Muscle layer of colon (tissue), 2 donors: Measurements from ENCODE around the gene NDST1.
"Not testable (repeated sequence)": the region's sequence is repeated elsewhere in the genome, so short reads cannot be mapped to it uniquely, and the experiment has no call there.

Source experiments
- H3K27ac ChIP-seq: one replicate; pipeline ENCODE4 v1.7.0; 2013; ENCODE audit warnings: low read depth, mild to moderate bottlenecking, low read length, moderate library complexity
- H3K27me3 ChIP-seq, 2 donors: one replicate each; pipeline ENCODE4 v1.7.0; 2013; ENCODE audit warnings: low read length in 2 of 2, mild to moderate bottlenecking in 2 of 2; ENCODE audit not compliant: insufficient read depth in 2 of 2, control insufficient read depth in 1 of 2
- H3K36me3 ChIP-seq: one replicate; pipeline ENCODE4 v1.7.0; 2013; ENCODE audit warnings: mild to moderate bottlenecking, low read length; ENCODE audit not compliant: insufficient read depth
- H3K4me1 ChIP-seq: one replicate; pipeline ENCODE4 v1.7.0; 2013; ENCODE audit warnings: mild to moderate bottlenecking, low read length; ENCODE audit not compliant: insufficient read depth
- H3K4me3 ChIP-seq, 2 donors: one replicate each; pipeline ENCODE4 v1.7.0; 2013; ENCODE audit warnings: low read length in 2 of 2, low read depth in 1 of 2, mild to moderate bottlenecking in 1 of 2, moderate library complexity in 1 of 2
- H3K9ac ChIP-seq: one replicate; pipeline ENCODE4 v1.7.0; 2013; ENCODE audit warnings: low read length
- H3K9me3 ChIP-seq: one replicate; pipeline ENCODE4 v1.7.0; 2013; ENCODE audit warnings: mild to moderate bottlenecking, low read length
- donor health status: abdominal sarcoma.
- donor health status: Adenocarcinoma of cecum.

NDST1 gene

GRCh38 chr5:150507474-150508276 lies at the start of gene NDST1:
TSS of gene NDST1 (plus strand) at chr5:150508131. CDS start at chr5:150521255, 13,124 bp downstream.
- no peak within 1 kb of the TSS for H3K9ac ChIP-seq
- H3K36me3 ChIP-seq: no peaks in the 10 kb centered on the region
- no peak within 1 kb of the TSS for H3K4me3 ChIP-seq
- peaks cover 92% of the 10 kb centered on the region for H3K4me1 ChIP-seq
- H3K9me3 ChIP-seq: no peaks in the 10 kb centered on the region
- no peaks in the 10 kb centered on the region for H3K27me3 ChIP-seq
- no peak within 1 kb of the TSS for H3K27ac ChIP-seq

DNA sequence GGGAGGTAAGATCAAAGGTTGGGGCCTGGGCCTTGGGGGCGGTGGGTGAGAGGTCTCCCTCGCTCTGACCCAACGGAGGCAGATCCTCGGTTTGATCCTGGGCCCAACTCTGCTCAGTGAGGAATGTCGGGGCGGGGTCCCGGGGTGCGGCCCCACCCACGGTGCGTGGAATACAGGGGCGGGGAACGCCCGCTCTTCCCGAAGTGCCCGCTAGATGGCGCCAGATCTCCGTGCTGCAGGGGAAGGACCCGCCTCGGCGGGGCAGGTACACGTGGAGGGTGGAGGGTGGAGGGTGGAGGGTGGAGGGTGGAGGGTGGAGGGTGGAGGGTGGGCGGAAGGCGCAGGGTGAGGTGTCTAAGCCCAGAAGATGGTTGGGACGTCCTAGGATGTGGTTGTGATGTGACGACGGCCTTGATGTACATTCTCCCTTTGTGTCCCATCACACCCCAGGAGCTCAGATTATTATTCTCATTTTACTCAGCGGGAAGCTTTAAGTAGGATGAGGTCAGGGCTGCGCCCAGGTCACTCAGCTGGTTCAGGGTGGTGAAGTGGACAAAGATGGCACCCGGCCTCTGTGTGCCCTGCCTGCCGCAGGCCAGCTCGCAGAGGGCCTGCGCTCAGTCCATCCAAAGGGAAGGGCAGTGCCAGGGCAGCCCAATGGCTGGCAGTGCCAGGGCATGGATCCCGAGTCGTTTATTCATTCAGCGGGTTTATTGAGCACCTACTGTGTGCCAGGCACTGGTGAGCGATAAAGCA lies 49.0 kb upstream of the NDST1 start:
- Histone ChIP-seq H3K36me3 (no peaks in the 10 kb centered on the region), H3K4me1 (peaks cover 5% of the 10 kb centered on the region), H3K9me3 (no peaks in the 10 kb centered on the region), H3K9ac (no peak overlapping the region), H3K27me3 (no peaks in the 10 kb centered on the region), H3K4me3 (no peak overlapping the region), H3K27ac (no peak overlapping the region)

DNA sequence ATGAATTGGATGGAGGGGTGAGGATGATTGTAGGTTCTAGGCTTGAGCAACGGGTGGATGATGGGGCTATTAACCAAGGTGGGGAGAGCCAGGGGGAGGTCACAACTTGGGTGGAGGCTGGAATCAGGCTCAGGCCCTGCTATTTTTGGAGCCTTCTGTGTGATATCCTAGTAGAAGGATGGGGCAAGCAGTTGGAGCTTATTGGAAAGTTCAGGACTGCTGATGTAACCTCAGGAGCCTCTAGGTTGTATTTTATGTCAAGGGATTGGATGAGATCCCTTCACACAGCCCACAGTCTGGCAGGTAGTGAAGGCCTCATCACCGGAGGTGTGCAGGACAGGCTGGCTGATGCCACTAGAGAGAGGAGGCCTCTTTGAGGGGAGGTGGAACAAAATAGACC lies 47.1 kb upstream of the NDST1 start:
- no peaks in the 10 kb centered on the region for H3K36me3 ChIP-seq
- no peaks in the 10 kb centered on the region for H3K27me3 ChIP-seq
- peaks cover 5% of the 10 kb centered on the region for H3K4me1 ChIP-seq
- no peak overlapping the region for H3K27ac ChIP-seq
- H3K4me3 ChIP-seq: no peak overlapping the region
- no peak overlapping the region for H3K9ac ChIP-seq
- H3K9me3 ChIP-seq: no peaks in the 10 kb centered on the region

DNA sequence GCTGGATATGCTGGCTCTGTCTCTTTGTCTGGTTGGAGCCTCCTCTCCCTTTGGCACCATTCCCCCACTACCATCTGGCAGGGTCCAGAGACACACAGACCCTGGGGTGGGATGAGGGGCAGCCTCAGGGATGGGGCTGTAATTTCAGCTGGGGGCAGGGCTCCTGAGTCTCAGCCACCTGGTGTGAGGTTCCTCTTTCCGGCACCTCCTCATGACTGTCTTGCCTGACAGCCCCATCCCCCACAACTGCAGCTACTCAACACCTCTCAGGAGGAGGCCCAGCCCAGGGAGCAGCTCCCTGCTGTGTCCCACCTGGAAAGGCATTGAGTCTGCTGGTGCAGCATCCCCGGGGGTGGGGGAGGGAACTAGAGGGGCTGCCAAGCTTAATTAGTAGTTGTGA lies 46.7 kb upstream of the NDST1 start:
- no peak overlapping the region for H3K4me3 ChIP-seq
- H3K9ac ChIP-seq: no peak overlapping the region
- no peak overlapping the region for H3K27ac ChIP-seq
- peaks cover 5% of the 10 kb centered on the region for H3K4me1 ChIP-seq
- H3K27me3 ChIP-seq: no peaks in the 10 kb centered on the region
- H3K36me3 ChIP-seq: no peaks in the 10 kb centered on the region
- H3K9me3 ChIP-seq: no peaks in the 10 kb centered on the region

- no peak overlapping the region for H3K9ac ChIP-seq
These were observed 43.3 kb upstream of the NDST1 start for GRCh38 chr5:150464554-150465012.

GRCh38 chr5:150465927-150466326 lies 42.0 kb upstream of the NDST1 start:
- Histone ChIP-seq H3K4me3 (no peak overlapping the region), H3K9ac (no peak overlapping the region), H3K27ac (no peak overlapping the region), H3K9me3 (no peaks in the 10 kb centered on the region), H3K27me3 (no peaks in the 10 kb centered on the region), H3K4me1 (no peaks in the 10 kb centered on the region), H3K36me3 (no peaks in the 10 kb centered on the region)

More at GRCh38 chr5:150464554-150465012, 43.3 kb upstream of the NDST1 start:
- no peak overlapping the region for H3K4me3 ChIP-seq
- H3K27me3 ChIP-seq: no peaks in the 10 kb centered on the region
- no peak overlapping the region for H3K27ac ChIP-seq
- peaks cover 1% of the 10 kb centered on the region for H3K4me1 ChIP-seq
- no peaks in the 10 kb centered on the region for H3K36me3 ChIP-seq
- H3K9me3 ChIP-seq: no peaks in the 10 kb centered on the region

GRCh38 chr5:150468206-150468605 lies 39.7 kb upstream of the NDST1 start:
- Histone ChIP-seq H3K4me1 (no peaks in the 10 kb centered on the region), H3K27ac (no peak overlapping the region), H3K27me3 (no peaks in the 10 kb centered on the region), H3K9ac (no peak overlapping the region), H3K9me3 (no peaks in the 10 kb centered on the region), H3K4me3 (no peak overlapping the region), H3K36me3 (no peaks in the 10 kb centered on the region)

GRCh38 chr5:150469718-150470469 lies 38.0 kb upstream of the NDST1 start:
- Histone ChIP-seq H3K36me3 (no peaks in the 10 kb centered on the region), H3K27ac (no peak overlapping the region), H3K27me3 (no peaks in the 10 kb centered on the region), H3K9me3 (no peaks in the 10 kb centered on the region), H3K4me1 (no peaks in the 10 kb centered on the region), H3K4me3 (no peak overlapping the region), H3K9ac (no peak overlapping the region)

DNA sequence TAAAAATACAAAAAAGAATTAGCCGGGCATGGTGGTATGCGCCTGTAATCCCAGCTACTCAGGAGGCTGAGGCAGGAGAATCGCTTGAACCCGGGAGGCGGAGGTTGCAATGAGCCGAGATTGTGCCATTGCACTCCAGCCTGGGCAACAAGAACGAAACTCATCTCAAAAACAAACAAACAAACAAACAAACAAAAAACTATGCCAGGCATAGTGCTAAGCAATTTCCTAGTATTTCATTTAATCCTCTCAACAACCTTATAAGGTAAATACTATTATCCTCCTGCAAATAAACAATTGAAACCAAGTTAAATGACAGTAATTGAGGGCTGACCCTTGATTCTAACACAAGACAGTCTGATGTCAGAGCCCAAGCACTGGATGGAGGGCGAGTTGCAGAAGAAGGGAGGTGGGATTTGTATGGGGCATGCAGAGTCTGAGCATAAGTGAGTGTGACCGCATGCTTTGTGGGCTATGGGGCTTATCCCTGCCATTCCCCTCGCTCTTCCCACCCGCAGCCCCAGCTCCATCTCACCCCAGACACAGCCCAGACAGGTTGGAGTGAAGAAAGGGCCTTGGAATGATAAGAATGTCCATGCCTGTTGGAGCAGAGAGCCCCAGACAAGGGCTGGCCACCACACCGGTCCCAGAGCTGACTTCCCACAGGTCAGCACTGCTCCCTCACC lies 34.1 kb upstream of the NDST1 start:
- no peak overlapping the region for H3K27ac ChIP-seq
- no peak overlapping the region for H3K4me3 ChIP-seq
- H3K9ac ChIP-seq: no peak overlapping the region

DNA sequence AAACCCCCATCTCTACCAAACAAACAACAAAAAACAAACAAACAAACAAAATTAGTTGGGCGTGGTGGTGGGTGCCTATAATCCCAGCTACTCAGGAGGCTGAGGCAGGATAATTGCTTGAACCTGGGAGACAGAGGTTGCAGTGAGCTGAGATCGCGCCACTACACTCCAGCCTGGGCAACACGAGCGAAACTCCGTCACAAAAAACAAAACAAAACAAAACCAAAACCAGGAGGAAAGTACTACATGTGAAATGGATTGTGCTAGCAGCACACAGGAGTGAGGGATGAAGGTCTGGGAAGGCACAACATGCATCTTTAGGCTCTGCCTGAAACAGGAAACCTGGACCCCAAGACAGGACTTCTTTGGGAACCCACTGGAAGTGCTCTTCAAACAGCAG lies 31.4 kb upstream of the NDST1 start:
- H3K4me1 ChIP-seq, H3K4me3 ChIP-seq, H3K9me3 ChIP-seq, H3K27me3 ChIP-seq, H3K9ac ChIP-seq, H3K27ac ChIP-seq, H3K36me3 ChIP-seq: not testable (repeated sequence)

More for the DNA sequence above, 34.1 kb upstream of the NDST1 start:
- Histone ChIP-seq H3K27me3 (no peaks in the 10 kb centered on the region), H3K36me3 (no peaks in the 10 kb centered on the region), H3K4me1 (no peaks in the 10 kb centered on the region), H3K9me3 (no peaks in the 10 kb centered on the region)

- Histone ChIP-seq H3K4me1 (no peaks in the 10 kb centered on the region), H3K36me3 (no peaks in the 10 kb centered on the region), H3K9ac (no peak overlapping the region), H3K4me3 (no peak overlapping the region), H3K27ac (no peak overlapping the region), H3K27me3 (no peaks in the 10 kb centered on the region), H3K9me3 (no peaks in the 10 kb centered on the region)
These were observed 28.5 kb upstream of the NDST1 start for GRCh38 chr5:150479416-150479815.
